ENCODE measurements around the gene CELA3B. TPM values are rescaled to one million over a fixed set of nuclear protein-coding genes. Genes with fewer than 3 reads are reported as not detected.
"Not testable (repeated sequence)": the region's sequence is repeated elsewhere in the genome, so short reads cannot be mapped to it uniquely, and the experiment has no call there.

The CELA3B gene
- total RNA-seq, 1 experiment from 2014 or later: 4.4 TPM

- no peak for TF ChIP-seq ZSCAN18 (CRISPR knock-in tag; IDR thresholded peaks at IDR 0.05)
- TF ChIP-seq MXD4 (CRISPR knock-in tag; IDR thresholded peaks at IDR 0.05; ENCODE audit: borderline replicate concordance): no peak
- no peak for TF ChIP-seq RORB (CRISPR knock-in tag; IDR thresholded peaks at IDR 0.05)
- no peak for TF ChIP-seq SMAD3 (CRISPR knock-in tag; IDR thresholded peaks at IDR 0.05; ENCODE audit: borderline replicate concordance)
- no peak for TF ChIP-seq MLX (CRISPR knock-in tag; IDR thresholded peaks at IDR 0.05)
- no peak for TF ChIP-seq AFF4 (CRISPR knock-in tag; IDR thresholded peaks at IDR 0.05; ENCODE audit: borderline replicate concordance)
Measured at GRCh38 chr1:22030473-22030872, 53.7 kb downstream of the CELA3B start (continued).

GRCh38 chr1:22031214-22031962, 54.6 kb downstream of the CELA3B start:
- peaks cover 3% of the 10 kb centered on the region for H3K4me1 Mint-ChIP-seq
- no peak for ATAC-seq
- POLR2A ChIA-PET: interaction anchor here (0.5 kb wide), 1 partner anchor 39 kb away, joined by 5 read pairs; no protein-coding TSS in a partner anchor
- TF ChIP-seq, protein P1, sequence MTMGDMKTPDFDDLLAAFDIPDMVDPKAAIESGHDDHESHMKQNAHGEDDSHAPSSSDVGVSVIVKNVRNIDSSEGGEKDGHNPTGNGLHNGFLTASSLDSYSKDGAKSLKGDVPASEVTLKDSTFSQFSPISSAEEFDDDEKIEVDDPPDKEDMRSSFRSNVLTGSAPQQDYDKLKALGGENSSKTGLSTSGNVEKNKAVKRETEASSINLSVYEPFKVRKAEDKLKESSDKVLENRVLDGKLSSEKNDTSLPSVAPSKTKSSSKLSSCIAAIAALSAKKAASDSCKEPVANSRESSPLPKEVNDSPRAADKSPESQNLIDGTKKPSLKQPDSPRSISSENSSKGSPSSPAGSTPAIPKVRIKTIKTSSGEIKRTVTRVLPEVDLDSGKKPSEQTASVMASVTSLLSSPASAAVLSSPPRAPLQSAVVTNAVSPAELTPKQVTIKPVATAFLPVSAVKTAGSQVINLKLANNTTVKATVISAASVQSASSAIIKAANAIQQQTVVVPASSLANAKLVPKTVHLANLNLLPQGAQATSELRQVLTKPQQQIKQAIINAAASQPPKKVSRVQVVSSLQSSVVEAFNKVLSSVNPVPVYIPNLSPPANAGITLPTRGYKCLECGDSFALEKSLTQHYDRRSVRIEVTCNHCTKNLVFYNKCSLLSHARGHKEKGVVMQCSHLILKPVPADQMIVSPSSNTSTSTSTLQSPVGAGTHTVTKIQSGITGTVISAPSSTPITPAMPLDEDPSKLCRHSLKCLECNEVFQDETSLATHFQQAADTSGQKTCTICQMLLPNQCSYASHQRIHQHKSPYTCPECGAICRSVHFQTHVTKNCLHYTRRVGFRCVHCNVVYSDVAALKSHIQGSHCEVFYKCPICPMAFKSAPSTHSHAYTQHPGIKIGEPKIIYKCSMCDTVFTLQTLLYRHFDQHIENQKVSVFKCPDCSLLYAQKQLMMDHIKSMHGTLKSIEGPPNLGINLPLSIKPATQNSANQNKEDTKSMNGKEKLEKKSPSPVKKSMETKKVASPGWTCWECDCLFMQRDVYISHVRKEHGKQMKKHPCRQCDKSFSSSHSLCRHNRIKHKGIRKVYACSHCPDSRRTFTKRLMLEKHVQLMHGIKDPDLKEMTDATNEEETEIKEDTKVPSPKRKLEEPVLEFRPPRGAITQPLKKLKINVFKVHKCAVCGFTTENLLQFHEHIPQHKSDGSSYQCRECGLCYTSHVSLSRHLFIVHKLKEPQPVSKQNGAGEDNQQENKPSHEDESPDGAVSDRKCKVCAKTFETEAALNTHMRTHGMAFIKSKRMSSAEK (CRISPR knock-in tag; IDR thresholded peaks at IDR 0.05; ENCODE audit: borderline replicate concordance): no peak
- no peak for TF ChIP-seq ZNF396 (CRISPR knock-in tag; IDR thresholded peaks at IDR 0.05; ENCODE audit: borderline replicate concordance)
- no peak for TF ChIP-seq ZNF232 (CRISPR knock-in tag; IDR thresholded peaks at IDR 0.05)
- CTCF ChIA-PET: interaction anchor here (1.3 kb wide), 1 partner anchor 9 kb away, joined by 3 read pairs; no protein-coding TSS in a partner anchor
- no peak overlapping the region for H3K4me3 Mint-ChIP-seq
- H3K27ac Mint-ChIP-seq: no peak overlapping the region
- H3K27me3 Mint-ChIP-seq (ENCODE audit: low read depth): no peaks in the 10 kb centered on the region
- no peak for DNase-seq (ENCODE audit: low spot score)
- no peaks in the 10 kb centered on the region for H3K36me3 Mint-ChIP-seq
- no peaks in the 10 kb centered on the region for H3K9me3 Mint-ChIP-seq

DNA sequence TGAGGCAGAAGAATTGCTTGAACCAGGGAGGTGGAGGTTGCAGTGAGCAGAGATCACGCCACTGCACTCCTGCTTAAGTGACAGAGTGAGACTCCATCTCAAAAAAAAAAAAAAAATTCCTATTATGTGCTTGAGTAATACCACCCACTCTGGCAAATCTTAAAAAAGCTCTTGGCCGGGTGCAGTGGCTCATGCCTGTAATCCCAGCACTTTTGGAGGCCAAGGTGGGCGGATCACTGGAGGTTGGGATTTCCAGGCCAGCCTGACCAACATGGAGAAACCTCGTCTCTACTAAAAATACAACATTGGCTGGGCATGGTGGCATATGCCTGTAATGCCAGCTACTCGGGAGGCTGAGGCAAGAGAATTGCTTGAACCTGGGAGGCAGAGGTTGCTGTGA, 58.0 kb downstream of the CELA3B start:
- H3K9me3 Mint-ChIP-seq; H3K27me3 Mint-ChIP-seq (ENCODE audit: low read depth); DNase-seq (ENCODE audit: low spot score); H3K4me3 Mint-ChIP-seq; ATAC-seq; H3K36me3 Mint-ChIP-seq; H3K27ac Mint-ChIP-seq: not testable (repeated sequence)
- POLR2A ChIA-PET: interaction anchor here (0.6 kb wide), 1 partner anchor 41 kb away, joined by 3 read pairs; no protein-coding TSS in a partner anchor
- CTCF ChIA-PET: interaction anchor here (1.7 kb wide), 1 partner anchor 12 kb away, joined by 3 read pairs; no protein-coding TSS in a partner anchor
- H3K4me1 Mint-ChIP-seq: peaks cover 21% of the 10 kb centered on the region

All from WTC11 (cell line).